HepG2 (cell line): ENCODE measurements around the gene RPS6KA2.

Experiments
- CAMTA2 ChIP-seq: sonication (generic); formaldehyde crosslinking; IDR thresholded peaks from 2 replicates; pipeline ENCODE4 v1.4.0; 2020; ENCODE audit warnings: mild to moderate bottlenecking, missing genetic modification reagents, borderline replicate concordance
- JUND ChIP-seq: sonication (generic); formaldehyde crosslinking; IDR thresholded peaks from 2 replicates; pipeline ENCODE4 v1.8.0; 2022; ENCODE audit warnings: mild to moderate bottlenecking, missing genetic modification reagents
- PHF21A ChIP-seq: sonication (generic); formaldehyde crosslinking; IDR thresholded peaks from 2 replicates; pipeline ENCODE4 v1.5.0; 2020; ENCODE audit warnings: mild to moderate bottlenecking, missing genetic modification reagents
- POLR2A ChIP-seq, 2 experiments: IDR thresholded peaks; 2 replicates each; pipeline ENCODE4 v1.6.1; 2011; ENCODE audit warnings: low read depth in 2 of 2, low read length in 2 of 2, mild to moderate bottlenecking in 1 of 2, moderate library complexity in 1 of 2; ENCODE audit not compliant: insufficient read depth in 1 of 2
- RXRA ChIP-seq: sonication (generic); formaldehyde crosslinking; IDR thresholded peaks from 2 replicates; pipeline ENCODE4 v1.5.1; 2020; ENCODE audit warnings: missing genetic modification reagents
- TBX2 ChIP-seq: sonication (generic); formaldehyde crosslinking; IDR thresholded peaks from 2 replicates; pipeline ENCODE4 v1.5.0; 2020; ENCODE audit warnings: missing genetic modification reagents, mild to moderate bottlenecking, borderline replicate concordance
- TRIM24 ChIP-seq: sonication (generic); formaldehyde crosslinking; IDR thresholded peaks from 2 replicates; pipeline ENCODE4 v1.8.0; 2022; ENCODE audit warnings: mild to moderate bottlenecking, missing genetic modification reagents
- TF ChIP-seq, protein P1 (sequence below): sonication (generic); formaldehyde crosslinking; IDR thresholded peaks from 2 replicates; pipeline ENCODE4 v1.5.0; 2020; ENCODE audit warnings: mild to moderate bottlenecking, missing genetic modification reagents, moderate library complexity
- TF ChIP-seq, protein P2 (sequence below): sonication (generic); formaldehyde crosslinking; IDR thresholded peaks from one replicate; pipeline ENCODE4 v1.5.1; 2020; ENCODE audit warnings: mild to moderate bottlenecking, missing genetic modification reagents; ENCODE audit errors: not compliant biosample characterization

GRCh38 chr6:166483573-166484250 is 143.3 kb downstream of the RPS6KA2 start:
- TF ChIP-seq PHF21A (CRISPR knock-in tag) (no peak), JUND (no peak), RXRA (CRISPR knock-in tag) (no peak), TRIM24 (no peak), CAMTA2 (CRISPR knock-in tag) (no peak), TBX2 (CRISPR knock-in tag) (no peak), POLR2A (IDR thresholded peaks at IDR 0.05; ENCODE audit: insufficient read depth in 1 of 2, low read depth in 2 of 2, low read length in 2 of 2) (no peak)
- TF ChIP-seq, protein P1, sequence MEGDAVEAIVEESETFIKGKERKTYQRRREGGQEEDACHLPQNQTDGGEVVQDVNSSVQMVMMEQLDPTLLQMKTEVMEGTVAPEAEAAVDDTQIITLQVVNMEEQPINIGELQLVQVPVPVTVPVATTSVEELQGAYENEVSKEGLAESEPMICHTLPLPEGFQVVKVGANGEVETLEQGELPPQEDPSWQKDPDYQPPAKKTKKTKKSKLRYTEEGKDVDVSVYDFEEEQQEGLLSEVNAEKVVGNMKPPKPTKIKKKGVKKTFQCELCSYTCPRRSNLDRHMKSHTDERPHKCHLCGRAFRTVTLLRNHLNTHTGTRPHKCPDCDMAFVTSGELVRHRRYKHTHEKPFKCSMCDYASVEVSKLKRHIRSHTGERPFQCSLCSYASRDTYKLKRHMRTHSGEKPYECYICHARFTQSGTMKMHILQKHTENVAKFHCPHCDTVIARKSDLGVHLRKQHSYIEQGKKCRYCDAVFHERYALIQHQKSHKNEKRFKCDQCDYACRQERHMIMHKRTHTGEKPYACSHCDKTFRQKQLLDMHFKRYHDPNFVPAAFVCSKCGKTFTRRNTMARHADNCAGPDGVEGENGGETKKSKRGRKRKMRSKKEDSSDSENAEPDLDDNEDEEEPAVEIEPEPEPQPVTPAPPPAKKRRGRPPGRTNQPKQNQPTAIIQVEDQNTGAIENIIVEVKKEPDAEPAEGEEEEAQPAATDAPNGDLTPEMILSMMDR (CRISPR knock-in tag), result no peak
- TF ChIP-seq, protein P2, sequence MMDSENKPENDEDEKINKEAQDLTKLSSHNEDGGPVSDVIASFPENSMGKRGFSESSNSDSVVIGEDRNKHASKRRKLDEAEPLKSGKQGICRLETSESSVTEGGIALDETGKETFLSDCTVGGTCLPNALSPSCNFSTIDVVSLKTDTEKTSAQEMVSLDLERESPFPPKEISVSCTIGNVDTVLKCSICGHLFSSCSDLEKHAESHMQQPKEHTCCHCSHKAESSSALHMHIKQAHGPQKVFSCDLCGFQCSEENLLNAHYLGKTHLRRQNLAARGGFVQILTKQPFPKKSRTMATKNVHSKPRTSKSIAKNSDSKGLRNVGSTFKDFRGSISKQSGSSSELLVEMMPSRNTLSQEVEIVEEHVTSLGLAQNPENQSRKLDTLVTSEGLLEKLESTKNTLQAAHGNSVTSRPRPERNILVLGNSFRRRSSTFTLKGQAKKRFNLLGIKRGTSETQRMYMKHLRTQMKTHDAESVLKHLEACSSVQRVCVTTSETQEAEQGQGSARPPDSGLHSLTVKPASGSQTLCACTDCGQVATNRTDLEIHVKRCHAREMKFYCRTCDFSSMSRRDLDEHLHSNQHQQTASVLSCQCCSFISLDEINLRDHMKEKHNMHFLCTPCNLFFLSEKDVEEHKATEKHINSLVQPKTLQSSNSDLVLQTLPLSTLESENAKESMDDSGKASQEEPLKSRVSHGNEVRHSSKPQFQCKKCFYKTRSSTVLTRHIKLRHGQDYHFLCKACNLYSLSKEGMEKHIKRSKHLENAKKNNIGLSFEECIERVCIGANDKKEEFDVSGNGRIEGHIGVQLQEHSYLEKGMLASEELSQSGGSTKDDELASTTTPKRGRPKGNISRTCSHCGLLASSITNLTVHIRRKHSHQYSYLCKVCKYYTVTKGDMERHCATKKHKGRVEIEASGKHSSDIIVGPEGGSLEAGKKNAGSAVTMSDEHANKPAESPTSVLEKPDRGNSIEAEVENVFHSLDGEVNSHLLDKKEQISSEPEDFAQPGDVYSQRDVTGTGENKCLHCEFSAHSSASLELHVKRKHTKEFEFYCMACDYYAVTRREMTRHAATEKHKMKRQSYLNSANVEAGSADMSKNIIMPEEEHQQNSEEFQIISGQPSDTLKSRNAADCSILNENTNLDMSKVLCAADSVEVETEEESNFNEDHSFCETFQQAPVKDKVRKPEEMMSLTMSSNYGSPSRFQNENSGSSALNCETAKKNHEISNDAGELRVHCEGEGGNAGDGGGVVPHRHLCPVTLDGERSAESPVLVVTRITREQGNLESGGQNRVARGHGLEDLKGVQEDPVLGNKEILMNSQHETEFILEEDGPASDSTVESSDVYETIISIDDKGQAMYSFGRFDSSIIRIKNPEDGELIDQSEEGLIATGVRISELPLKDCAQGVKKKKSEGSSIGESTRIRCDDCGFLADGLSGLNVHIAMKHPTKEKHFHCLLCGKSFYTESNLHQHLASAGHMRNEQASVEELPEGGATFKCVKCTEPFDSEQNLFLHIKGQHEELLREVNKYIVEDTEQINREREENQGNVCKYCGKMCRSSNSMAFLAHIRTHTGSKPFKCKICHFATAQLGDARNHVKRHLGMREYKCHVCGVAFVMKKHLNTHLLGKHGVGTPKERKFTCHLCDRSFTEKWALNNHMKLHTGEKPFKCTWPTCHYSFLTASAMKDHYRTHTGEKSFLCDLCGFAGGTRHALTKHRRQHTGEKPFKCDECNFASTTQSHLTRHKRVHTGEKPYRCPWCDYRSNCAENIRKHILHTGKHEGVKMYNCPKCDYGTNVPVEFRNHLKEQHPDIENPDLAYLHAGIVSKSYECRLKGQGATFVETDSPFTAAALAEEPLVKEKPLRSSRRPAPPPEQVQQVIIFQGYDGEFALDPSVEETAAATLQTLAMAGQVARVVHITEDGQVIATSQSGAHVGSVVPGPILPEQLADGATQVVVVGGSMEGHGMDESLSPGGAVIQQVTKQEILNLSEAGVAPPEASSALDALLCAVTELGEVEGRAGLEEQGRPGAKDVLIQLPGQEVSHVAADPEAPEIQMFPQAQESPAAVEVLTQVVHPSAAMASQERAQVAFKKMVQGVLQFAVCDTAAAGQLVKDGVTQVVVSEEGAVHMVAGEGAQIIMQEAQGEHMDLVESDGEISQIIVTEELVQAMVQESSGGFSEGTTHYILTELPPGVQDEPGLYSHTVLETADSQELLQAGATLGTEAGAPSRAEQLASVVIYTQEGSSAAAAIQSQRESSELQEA (CRISPR knock-in tag), result no peak
